Measurements from ENCODE around the gene CIAO3. TPM values are rescaled to one million over a fixed set of nuclear protein-coding genes. Genes with fewer than 3 reads are reported as not detected.
"Not testable (repeated sequence)": the region's sequence is repeated elsewhere in the genome, so short reads cannot be mapped to it uniquely, and the experiment has no call there.

CIAO3 gene
- total and polyA plus RNA-seq, 2 donors (not counting 1 experiment from before 2014, with no cell fraction given): 59.4 to 68.4 TPM

- H3K36me3 ChIP-seq (replicated peaks in 1 of 2; ENCODE audit: control extremely low read depth in 1 of 2, control insufficient read depth in 1 of 2, extremely low read depth in 1 of 2, insufficient read depth in 2 of 2, low read length in 1 of 2): no peaks in the 10 kb centered on the region
- ATAC-seq (ENCODE audit: low read depth) (no peak), DNase-seq (no peak)
- no peak overlapping the region for H3K27ac ChIP-seq (ENCODE audit: low read length in 2 of 2)
- TF ChIP-seq CTCF (IDR thresholded peaks at IDR 0.05) (no peak), EZH2 (IDR thresholded peaks at IDR 0.05; ENCODE audit: borderline replicate concordance, insufficient read depth, low read depth, low read length, poor library complexity, severe bottlenecking) (no peak)
- H4K20me1 ChIP-seq (ENCODE audit: control insufficient read depth, insufficient read depth, low read length, poor library complexity, severe bottlenecking): no peaks in the 10 kb centered on the region
- Mint-ChIP-seq H3K4me1 (no peaks in the 10 kb centered on the region), H3K4me3 (no peak overlapping the region), H3K9me3 (ENCODE audit: insufficient read depth) (no peaks in the 10 kb centered on the region), H3K27ac (no peak overlapping the region), H3K27me3 (peaks cover 4% of the 10 kb centered on the region)
- no peak overlapping the region for H3K9ac ChIP-seq (ENCODE audit: low read length)
- no peaks in the 10 kb centered on the region for H3K79me2 ChIP-seq (ENCODE audit: control insufficient read depth, insufficient read depth, low read length)
- WGBS (ENCODE audit: insufficient coverage): 95% methylated on average over 8 of the region's 9 CpGs
- H3K4me3 ChIP-seq (ENCODE audit: control extremely low read depth in 1 of 5, extremely low read depth in 1 of 5, insufficient read depth in 1 of 5, low read depth in 2 of 5, low read length in 4 of 5): no peak overlapping the region
- no peak overlapping the region for H3K4me2 ChIP-seq (replicated peaks; ENCODE audit: low read depth, low read length, poor library complexity, severe bottlenecking)
- H2AFZ ChIP-seq (ENCODE audit: insufficient read depth, low read depth, low read length, poor library complexity, severe bottlenecking): no peak overlapping the region
- intact Hi-C loops (cut with micrococcal nuclease): no loop called here
- POLR2A ChIA-PET: no interaction called here
- H3K27me3 ChIP-seq (replicated peaks in 1 of 4; ENCODE audit: control extremely low read depth in 1 of 4, control insufficient read depth in 3 of 4, insufficient read depth in 4 of 4, low read length in 3 of 4): peaks cover 0 to 18% (median 2%) of the 10 kb centered on the region in 4 experiments
- no peaks in the 10 kb centered on the region for H3K9me3 ChIP-seq (ENCODE audit: control extremely low read depth in 1 of 3, control insufficient read depth in 2 of 3, insufficient read depth in 1 of 3, low read length in 2 of 3)
- no peaks in the 10 kb centered on the region for H3K4me1 ChIP-seq (ENCODE audit: control insufficient read depth in 2 of 2, insufficient read depth in 2 of 2, low read length in 2 of 2)
- CTCF ChIA-PET: interaction anchor here (0.7 kb wide), 1 partner anchor 66 kb away, joined by 3 read pairs; no protein-coding TSS in a partner anchor
Observed at GRCh38 chr16:776824-777223, 36.0 kb upstream of the CIAO3 start.

GRCh38 chr16:776298-776697, 35.5 kb upstream of the CIAO3 start:
- DNase-seq; POLR2A ChIA-PET; H3K9me3 Mint-ChIP-seq (ENCODE audit: insufficient read depth); H3K27me3 Mint-ChIP-seq; intact Hi-C loops (cut with micrococcal nuclease); H3K27ac ChIP-seq (ENCODE audit: low read length in 2 of 2); H3K4me3 ChIP-seq (ENCODE audit: control extremely low read depth in 1 of 5, extremely low read depth in 1 of 5, insufficient read depth in 1 of 5, low read depth in 2 of 5, low read length in 4 of 5); H3K4me2 ChIP-seq (replicated peaks; ENCODE audit: low read depth, low read length, poor library complexity, severe bottlenecking); H4K20me1 ChIP-seq (ENCODE audit: control insufficient read depth, insufficient read depth, low read length, poor library complexity, severe bottlenecking); H3K9ac ChIP-seq (ENCODE audit: low read length); H2AFZ ChIP-seq (ENCODE audit: insufficient read depth, low read depth, low read length, poor library complexity, severe bottlenecking); H3K36me3 ChIP-seq (replicated peaks in 1 of 2; ENCODE audit: control extremely low read depth in 1 of 2, control insufficient read depth in 1 of 2, extremely low read depth in 1 of 2, insufficient read depth in 2 of 2, low read length in 1 of 2); H3K4me1 Mint-ChIP-seq; H3K4me3 Mint-ChIP-seq; H3K79me2 ChIP-seq (ENCODE audit: control insufficient read depth, insufficient read depth, low read length); H3K9me3 ChIP-seq (ENCODE audit: control extremely low read depth in 1 of 3, control insufficient read depth in 2 of 3, insufficient read depth in 1 of 3, low read length in 2 of 3); ATAC-seq (ENCODE audit: low read depth); H3K27ac Mint-ChIP-seq; H3K4me1 ChIP-seq (ENCODE audit: control insufficient read depth in 2 of 2, insufficient read depth in 2 of 2, low read length in 2 of 2): not testable (repeated sequence)
- CTCF ChIA-PET: interaction anchor here (0.7 kb wide), 1 partner anchor 66 kb away, joined by 3 read pairs; no protein-coding TSS in a partner anchor
- peaks cover 0 to 16% (median 2%) of the 10 kb centered on the region in 4 experiments for H3K27me3 ChIP-seq (replicated peaks in 1 of 4; ENCODE audit: control extremely low read depth in 1 of 4, control insufficient read depth in 3 of 4, insufficient read depth in 4 of 4, low read length in 3 of 4)
- WGBS (ENCODE audit: insufficient coverage): 90% methylated on average over 8 of the region's 10 CpGs
